Measurements from ENCODE around the gene INSR.
"Not testable (repeated sequence)": the region's sequence is repeated elsewhere in the genome, so short reads cannot be mapped to it uniquely, and the experiment has no call there.

INSR gene

DNA sequence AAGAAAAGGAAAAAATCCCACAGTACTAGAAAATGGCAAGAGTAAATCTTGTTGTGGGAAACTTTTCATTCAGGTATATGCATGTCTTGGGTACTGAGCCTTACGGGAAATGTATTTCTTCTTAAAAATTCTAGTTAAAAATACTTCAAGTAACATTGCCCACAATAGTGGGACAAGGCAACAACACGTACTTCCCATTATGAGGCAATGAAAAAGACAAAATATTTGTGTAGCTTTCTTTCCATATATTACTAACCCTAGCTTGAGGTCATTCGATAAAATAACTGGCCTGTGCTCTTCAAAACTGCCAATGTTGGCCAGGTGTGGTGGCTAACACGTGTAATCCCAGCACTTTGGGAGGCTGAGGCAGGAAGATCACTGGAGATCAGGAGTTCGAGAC, 99.2 kb downstream of the INSR start:
- DNase-seq (ENCODE audit: low read depth), result no peak

GRCh38 chr19:7194566-7194965, 99.6 kb downstream of the INSR start:
- DNase-seq (ENCODE audit: low read depth), result no peak

DNA sequence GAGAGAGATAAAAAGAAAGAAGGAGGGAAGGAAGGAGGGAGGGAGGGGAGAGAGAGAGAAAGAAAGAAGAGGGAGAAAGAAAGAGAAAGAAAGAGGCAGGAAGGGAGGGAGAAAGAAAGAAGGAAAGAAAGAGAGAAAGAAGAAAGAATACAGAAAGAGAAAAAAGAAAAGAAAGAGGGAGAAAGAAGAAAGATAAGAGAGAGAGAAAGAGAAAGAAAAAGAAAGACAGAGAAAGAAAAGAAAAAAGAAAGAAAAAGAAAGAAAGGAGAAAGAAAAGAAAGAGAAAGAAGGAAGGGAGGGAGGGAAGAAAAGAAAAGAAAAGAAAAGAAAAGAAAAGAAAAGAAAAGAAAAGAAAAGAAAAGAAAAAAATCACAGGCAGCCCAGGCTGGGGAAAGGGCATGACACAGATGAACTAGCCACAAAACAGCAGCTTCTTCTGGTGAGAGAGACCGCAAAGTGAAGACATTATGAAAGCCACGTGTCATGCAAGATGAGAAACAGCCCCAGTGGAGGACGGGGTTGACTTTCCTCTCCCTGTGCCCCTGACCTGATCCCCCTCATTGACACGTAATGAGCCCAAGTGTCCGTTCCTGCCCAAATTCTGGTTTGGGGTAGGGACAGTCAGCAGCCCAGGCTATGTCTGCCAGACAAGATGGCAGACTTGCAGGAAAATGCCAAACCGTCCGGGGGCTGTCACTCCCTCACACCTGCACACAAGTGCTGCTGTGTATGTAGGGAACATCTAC, 102.1 kb downstream of the INSR start:
- DNase-seq (ENCODE audit: low read depth), result no peak

GRCh38 chr19:7188698-7189629, 105.2 kb downstream of the INSR start:
- DNase-seq (ENCODE audit: low read depth), result no peak

GRCh38 chr19:7187605-7188339, 106.4 kb downstream of the INSR start:
- no peak for DNase-seq (ENCODE audit: low read depth)

DNA sequence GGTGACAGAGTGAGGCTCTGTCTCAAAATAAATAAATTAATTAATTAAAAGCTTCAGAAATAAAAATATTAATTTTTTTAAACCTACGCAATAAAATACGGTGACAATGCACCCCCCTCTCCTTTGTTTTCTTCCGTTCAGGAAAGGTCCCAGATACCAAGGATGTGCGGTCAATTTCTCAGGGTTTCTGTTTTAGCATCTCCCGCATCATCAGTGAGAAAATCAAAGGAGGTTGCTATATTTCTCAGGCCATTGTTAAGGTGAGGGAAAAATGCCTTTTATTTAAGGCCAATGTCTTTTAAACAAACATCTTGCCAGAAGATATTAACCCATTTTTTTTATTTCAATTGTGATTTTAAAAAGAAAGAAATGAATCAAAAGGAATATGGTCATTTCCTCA, 111.7 kb downstream of the INSR start:
- no peak for DNase-seq (ENCODE audit: low read depth)

- DNase-seq (ENCODE audit: low read depth), result no peak
Observed at GRCh38 chr19:7179917-7180306, 114.3 kb downstream of the INSR start.

GRCh38 chr19:7177926-7178325, 116.3 kb downstream of the INSR start:
- no peak for DNase-seq (ENCODE audit: low read depth)

DNA sequence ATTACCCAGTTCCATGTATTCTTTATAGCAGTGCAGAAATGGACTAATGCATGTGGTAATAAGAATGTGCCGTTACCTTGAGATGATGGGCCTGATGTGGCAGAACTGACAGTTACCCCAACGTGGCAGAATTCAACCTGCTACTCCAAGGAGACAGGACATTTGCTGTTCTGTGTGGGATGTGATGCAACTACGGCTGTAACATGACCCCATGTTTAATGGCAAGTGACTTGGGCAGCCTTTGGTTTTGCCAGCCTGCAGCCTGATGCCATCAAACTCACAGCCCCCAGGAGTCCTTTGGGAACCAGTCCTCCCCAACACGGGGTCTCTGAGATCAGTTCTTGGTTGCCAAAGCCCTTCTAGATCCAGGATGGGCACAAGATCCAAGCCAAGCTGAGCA, 117.4 kb downstream of the INSR start:
- DNase-seq (ENCODE audit: low read depth), result no peak

DNA sequence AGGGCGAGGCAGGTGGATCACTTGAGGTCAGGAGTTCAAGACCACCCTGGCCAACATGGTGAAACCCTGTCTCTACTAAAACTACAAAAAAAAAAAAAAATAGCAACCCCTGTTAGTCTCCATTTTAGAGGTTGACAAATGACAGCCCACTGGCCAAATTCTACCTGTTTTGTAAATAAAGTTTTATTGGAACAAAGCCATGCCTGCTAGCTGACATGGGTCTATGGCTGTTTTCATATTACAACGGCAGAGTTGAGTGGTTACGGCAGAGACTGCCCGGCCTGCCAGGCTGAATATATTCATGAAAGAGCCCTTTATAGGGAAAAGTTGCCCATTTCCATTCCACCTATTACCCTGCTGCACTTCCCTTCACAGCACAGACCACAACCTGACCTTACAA, 121.4 kb downstream of the INSR start:
- no peak for DNase-seq (ENCODE audit: low read depth)

DNA sequence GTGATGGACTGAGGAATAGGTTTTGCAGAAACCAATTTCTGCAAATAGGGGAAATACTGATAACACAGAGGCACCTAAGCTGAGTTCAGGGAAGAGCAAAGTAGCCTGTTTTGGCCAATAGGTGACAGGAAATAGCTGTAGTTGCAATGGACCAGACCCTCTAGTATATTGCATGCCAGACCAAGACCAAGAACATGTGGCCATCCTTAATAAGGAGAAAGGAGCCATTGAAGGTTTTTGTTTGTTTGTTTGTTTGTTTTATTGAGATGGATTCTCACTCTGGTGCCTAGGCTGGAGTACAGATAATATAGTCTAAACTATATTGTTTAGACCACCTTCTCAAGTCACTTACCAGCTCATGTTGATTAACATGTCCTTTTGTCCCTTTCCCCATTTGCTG, 123.2 kb downstream of the INSR start:
- DNase-seq (ENCODE audit: low read depth), result no peak

DNA sequence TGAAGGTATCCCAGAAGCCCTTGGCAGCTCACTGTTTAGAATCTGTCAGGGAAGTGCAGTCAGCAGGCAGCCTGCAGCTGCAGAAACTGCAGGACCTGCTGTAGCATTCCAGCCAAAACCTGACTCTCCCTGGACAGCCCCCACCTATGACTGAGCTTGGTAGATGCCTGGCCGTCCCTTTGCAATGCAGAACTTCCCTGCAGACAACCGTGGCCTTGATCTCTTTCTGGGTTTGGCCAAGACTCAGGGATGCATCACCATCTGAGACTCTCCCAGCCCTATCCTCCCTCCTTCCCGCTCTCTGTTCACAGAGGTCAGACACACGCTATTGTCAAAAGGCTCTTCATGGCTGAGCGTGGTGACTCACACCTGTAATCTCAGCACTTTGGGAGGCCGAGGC, 125.3 kb downstream of the INSR start:
- DNase-seq (ENCODE audit: low read depth), result no peak

DNA sequence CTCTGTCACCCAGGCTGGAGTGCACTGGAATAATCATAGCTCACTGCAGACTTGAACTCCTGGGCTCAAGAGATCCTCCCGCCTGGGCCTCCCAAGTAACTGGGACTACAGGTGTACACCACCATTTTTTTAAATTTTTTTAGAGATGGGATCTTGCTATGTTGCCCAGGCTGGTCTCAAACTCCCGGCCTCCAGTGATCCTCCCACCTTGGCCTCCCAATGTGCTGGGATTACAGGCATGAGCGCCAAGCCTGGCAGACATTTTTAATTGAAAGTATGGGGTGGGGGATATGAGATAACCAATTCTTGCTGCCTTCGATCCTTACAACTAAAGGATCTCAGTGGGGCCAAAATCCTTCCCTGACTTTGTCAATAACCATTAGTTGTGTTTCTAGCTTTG, 132.9 kb downstream of the INSR start:
- DNase-seq (ENCODE audit: low read depth), result no peak

DNA sequence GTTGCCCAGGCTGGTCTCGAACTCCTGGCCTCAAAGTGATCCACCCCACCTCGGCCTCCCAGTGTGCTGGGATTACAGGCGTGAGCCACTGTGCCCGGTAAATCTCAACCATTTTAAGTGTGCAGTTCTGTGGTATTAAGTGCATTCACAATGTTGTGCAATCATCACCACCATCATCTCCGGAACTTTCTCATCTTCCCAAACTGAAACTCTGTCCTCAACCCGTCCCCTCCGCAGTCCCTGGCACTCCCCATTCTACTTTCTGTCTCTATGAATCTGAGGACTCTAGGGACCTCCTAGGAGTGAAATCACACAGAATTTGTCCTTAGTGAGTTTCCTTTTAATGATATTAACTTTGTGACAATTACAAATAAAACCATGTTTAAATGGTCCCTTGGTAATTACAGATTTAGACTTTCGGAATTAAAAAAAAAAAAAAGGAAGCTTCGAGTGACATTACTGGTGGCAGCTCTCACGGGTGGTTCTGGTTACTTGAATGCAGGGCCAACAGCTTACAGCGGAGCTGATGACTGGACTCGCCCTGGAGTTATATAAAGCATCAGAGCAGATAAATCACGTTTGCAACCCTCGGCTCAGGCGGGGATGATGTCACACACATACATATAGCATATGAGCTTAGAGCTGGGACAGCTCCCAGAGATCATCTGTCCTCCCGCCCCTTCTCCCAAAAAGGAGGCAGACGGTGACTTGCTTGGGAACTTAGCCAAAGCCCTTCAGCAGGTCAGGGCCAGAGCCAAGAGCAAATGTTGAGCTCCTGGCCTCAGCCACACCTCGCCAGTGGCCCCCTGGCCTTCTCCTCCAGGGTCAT, 134.9 kb downstream of the INSR start:
- no peak for DNase-seq (ENCODE audit: low read depth)

- DNase-seq (ENCODE audit: low read depth), result no peak
Observed at GRCh38 chr19:7153022-7153421, 141.2 kb downstream of the INSR start.

GRCh38 chr19:7152568-7152967, 141.6 kb downstream of the INSR start:
- no peak for DNase-seq (ENCODE audit: low read depth)

- no peak for DNase-seq (ENCODE audit: low read depth)
Observed at GRCh38 chr19:7149956-7150705, 144.1 kb downstream of the INSR start.

DNA sequence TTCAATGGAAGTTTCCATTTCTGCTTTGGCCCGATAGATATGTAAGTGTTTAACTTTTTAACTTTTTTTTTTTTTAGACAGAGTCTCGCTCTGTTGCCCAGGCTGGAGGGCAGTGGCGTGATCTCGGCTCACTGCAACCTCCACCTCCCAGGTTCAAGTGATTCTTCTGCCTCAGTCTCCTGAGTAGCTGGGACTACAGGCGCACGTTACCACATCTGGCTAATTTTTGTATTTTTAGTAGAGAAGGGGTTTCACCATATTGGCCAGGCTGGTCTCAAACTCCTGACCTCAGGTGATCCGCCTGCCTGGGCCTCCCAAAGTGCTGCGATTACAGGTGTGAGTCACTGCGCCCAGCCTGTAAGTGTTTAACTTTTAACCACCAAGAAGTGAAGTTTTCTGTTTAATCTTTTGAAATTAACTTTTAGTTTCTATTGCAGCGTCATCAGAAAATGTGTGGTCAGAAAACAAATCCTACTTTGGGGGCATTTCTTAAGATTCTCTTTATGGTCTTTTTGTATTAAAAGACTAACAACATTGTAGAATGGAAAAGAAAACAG, 147.0 kb downstream of the INSR start:
- DNase-seq (ENCODE audit: low read depth), result not testable (repeated sequence)

DNA sequence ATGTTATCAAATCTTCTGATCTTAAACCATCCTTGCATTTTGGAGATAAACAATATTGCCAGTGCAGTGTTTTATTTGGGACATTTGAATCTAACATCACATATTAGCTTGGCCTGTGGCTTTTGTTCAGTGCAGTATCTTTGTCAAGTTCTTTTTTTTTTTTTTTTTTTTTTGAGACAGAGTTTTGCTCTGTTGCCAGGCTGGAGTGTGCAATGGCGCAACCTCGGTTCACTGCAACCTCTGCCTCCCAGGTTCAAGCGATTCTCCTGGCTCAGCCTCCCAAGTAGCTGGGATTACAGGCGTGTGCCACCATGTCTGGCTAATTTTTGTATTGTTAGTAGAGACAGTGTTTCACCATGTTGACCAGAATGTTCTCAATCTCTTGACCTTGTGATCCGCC, 148.1 kb downstream of the INSR start:
- DNase-seq (ENCODE audit: low read depth), result not testable (repeated sequence)

GRCh38 chr19:7145494-7145893, 148.7 kb downstream of the INSR start:
- DNase-seq (ENCODE audit: low read depth), result no peak

DNA sequence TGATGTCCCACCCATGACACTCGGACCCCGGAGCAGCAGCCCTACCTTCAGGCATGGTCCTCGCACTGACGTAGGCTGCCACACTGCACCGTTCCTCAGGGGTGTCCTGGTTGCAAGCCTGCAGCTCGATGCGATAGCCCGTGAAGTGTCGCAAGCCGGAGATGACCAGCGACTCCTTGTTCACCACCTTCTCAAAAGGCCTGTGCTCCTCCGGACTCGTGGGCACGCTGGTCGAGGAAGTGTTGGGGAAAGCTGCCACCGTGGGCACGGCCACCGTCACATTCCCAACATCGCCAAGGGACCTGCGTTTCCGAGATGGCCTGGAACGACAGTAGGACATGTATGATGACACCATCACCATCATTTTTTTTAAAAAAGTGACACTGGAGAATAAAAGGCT, 151.4 kb downstream of the INSR start:
- no peak for DNase-seq (ENCODE audit: low read depth)
